ENCODE measurements around the gene ATP1B1. TPM values are rescaled to one million over a fixed set of nuclear protein-coding genes. Genes with fewer than 3 reads are reported as not detected.

ATP1B1 gene
- total RNA-seq, 1 donor from 2014 or later = 385 TPM

GRCh38 chr1:169064103-169064502, 42.4 kb upstream of the ATP1B1 start:
- Histone ChIP-seq H3K9me3 (replicated peaks) (peaks cover 38% of the 10 kb centered on the region), H3K36me3 (no peaks in the 10 kb centered on the region), H3K27me3 (ENCODE audit: low read depth) (no peaks in the 10 kb centered on the region), H3K27ac (replicated peaks) (no peak overlapping the region), H3K4me1 (peaks cover 16% of the 10 kb centered on the region), H3K4me3 (no peak overlapping the region)
- intact Hi-C loops (cut with micrococcal nuclease) = no loop called here
- no peak for DNase-seq
- TF ChIP-seq CTCF (IDR thresholded peaks at IDR 0.05; ENCODE audit: borderline replicate concordance) = no peak

- DNase-seq = peak; percentile 25
Observed at GRCh38 chr1:169070547-169070946, 35.9 kb upstream of the ATP1B1 start.

GRCh38 chr1:169070958-169071357, 35.5 kb upstream of the ATP1B1 start:
- Histone ChIP-seq H3K27me3 (ENCODE audit: low read depth) (no peaks in the 10 kb centered on the region), H3K36me3 (no peaks in the 10 kb centered on the region), H3K9me3 (replicated peaks) (peaks cover 21% of the 10 kb centered on the region), H3K4me3 (no peak overlapping the region), H3K4me1 (no peaks in the 10 kb centered on the region), H3K27ac (replicated peaks) (no peak overlapping the region)
- no peak for TF ChIP-seq CTCF (IDR thresholded peaks at IDR 0.05; ENCODE audit: borderline replicate concordance)
- intact Hi-C loops (cut with micrococcal nuclease) = no loop called here
- no peak for DNase-seq

More at GRCh38 chr1:169070547-169070946, 35.9 kb upstream of the ATP1B1 start:
- H3K27me3 ChIP-seq (ENCODE audit: low read depth) = no peaks in the 10 kb centered on the region
- H3K36me3 ChIP-seq = no peaks in the 10 kb centered on the region
- H3K4me3 ChIP-seq = no peak overlapping the region
- H3K9me3 ChIP-seq (replicated peaks) = peaks cover 22% of the 10 kb centered on the region
- intact Hi-C loops (cut with micrococcal nuclease) = no loop called here
- H3K4me1 ChIP-seq = no peaks in the 10 kb centered on the region
- H3K27ac ChIP-seq (replicated peaks) = no peak overlapping the region
- TF ChIP-seq CTCF (IDR thresholded peaks at IDR 0.05; ENCODE audit: borderline replicate concordance) = no peak

- Histone ChIP-seq H3K4me3 (no peak overlapping the region), H3K36me3 (no peaks in the 10 kb centered on the region), H3K9me3 (replicated peaks) (no peaks in the 10 kb centered on the region), H3K27me3 (ENCODE audit: low read depth) (no peaks in the 10 kb centered on the region), H3K4me1 (no peaks in the 10 kb centered on the region), H3K27ac (replicated peaks) (no peak overlapping the region)
- no peak for TF ChIP-seq CTCF (IDR thresholded peaks at IDR 0.05; ENCODE audit: borderline replicate concordance)
- intact Hi-C loops (cut with micrococcal nuclease) = no loop called here
- no peak for DNase-seq
Observed at GRCh38 chr1:169072945-169073725, 33.4 kb upstream of the ATP1B1 start.

- intact Hi-C loops (cut with micrococcal nuclease) = no loop called here
- H3K36me3 ChIP-seq = no peaks in the 10 kb centered on the region
- no peaks in the 10 kb centered on the region for H3K27me3 ChIP-seq (ENCODE audit: low read depth)
- H3K27ac ChIP-seq (replicated peaks) = no peak overlapping the region
- no peak for TF ChIP-seq CTCF (IDR thresholded peaks at IDR 0.05; ENCODE audit: borderline replicate concordance)
- H3K4me3 ChIP-seq = no peak overlapping the region
- no peak for DNase-seq
- H3K4me1 ChIP-seq = no peaks in the 10 kb centered on the region
- H3K9me3 ChIP-seq (replicated peaks) = no peaks in the 10 kb centered on the region
Observed at GRCh38 chr1:169078163-169078883, 28.2 kb upstream of the ATP1B1 start.

Measured in left ventricle myocardium inferior (tissue), 1 donor.